ENCODE results near the gene PTPRN2.

DNA sequence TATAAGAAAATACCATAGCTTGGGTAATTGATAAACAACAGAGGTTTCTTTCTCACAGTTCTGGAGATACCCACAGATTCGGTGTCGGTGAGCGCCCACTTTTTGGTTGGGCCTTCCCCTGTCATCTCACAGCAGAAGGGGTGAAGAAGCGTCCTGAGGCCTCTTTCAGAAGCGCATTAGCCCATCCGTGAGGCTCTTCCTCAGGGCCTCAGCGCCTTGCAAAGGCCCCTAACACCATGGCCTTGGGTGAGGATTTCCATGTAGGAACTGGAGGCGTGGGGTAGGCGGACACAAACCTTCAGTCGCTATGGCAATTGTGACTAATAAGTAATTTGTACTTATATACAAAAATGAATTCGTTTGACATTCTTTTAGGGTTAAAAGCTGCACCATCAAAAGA is 316.0 kb downstream of the PTPRN2 start:
- no peak for TF ChIP-seq POLR2AphosphoS5 (IDR thresholded peaks at IDR 0.05)
- TF ChIP-seq, protein P1, sequence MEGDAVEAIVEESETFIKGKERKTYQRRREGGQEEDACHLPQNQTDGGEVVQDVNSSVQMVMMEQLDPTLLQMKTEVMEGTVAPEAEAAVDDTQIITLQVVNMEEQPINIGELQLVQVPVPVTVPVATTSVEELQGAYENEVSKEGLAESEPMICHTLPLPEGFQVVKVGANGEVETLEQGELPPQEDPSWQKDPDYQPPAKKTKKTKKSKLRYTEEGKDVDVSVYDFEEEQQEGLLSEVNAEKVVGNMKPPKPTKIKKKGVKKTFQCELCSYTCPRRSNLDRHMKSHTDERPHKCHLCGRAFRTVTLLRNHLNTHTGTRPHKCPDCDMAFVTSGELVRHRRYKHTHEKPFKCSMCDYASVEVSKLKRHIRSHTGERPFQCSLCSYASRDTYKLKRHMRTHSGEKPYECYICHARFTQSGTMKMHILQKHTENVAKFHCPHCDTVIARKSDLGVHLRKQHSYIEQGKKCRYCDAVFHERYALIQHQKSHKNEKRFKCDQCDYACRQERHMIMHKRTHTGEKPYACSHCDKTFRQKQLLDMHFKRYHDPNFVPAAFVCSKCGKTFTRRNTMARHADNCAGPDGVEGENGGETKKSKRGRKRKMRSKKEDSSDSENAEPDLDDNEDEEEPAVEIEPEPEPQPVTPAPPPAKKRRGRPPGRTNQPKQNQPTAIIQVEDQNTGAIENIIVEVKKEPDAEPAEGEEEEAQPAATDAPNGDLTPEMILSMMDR (IDR thresholded peaks at IDR 0.05): no peak

All from sigmoid colon (tissue), 4 donors.